Keratinocyte (primary cell): Measurements from ENCODE around the gene FAM124A.

Source experiments
- EZH2 ChIP-seq: IDR thresholded peaks from one replicate; pipeline ENCODE4 v1.6.1; 2012; ENCODE audit warnings: inconsistent platforms, mild to moderate bottlenecking, low read length, moderate library complexity
- TF ChIP-seq, protein P1 (sequence below), 3 experiments: IDR thresholded peaks in 1 of 3; conservative IDR thresholded peaks in 1 of 3; optimal IDR thresholded peaks in 1 of 3; 2 replicates in 2 of 3; 3 replicates in 1 of 3; pipeline versions ENCODE3 to v1.5.1; 2011; ENCODE audit warnings: low read length in 3 of 3, mild to moderate bottlenecking in 3 of 3, moderate library complexity in 2 of 3, control low read depth in 1 of 3, inconsistent platforms in 1 of 3; ENCODE audit not compliant: insufficient read depth in 2 of 3; ENCODE audit errors: extremely low read depth in 1 of 3

DNA sequence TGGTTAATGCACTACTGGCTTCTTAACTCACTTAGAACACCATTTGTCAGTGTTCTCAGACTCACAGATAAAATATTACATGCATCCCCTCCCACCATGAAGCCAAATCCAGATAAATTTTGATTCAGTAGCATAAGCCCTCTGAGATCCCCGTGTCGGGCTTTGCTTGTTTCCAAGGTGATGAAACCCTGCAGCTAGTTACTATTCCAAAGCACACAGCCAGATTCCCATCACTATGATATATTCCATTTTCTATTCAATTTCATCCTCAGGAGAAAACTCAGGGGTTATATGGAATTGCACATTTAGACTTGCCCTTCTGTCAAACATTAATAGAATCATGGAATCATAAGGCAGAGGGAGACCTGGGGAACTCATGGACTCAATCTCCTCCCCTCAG lies 9.4 kb upstream of the FAM124A start:
- TF ChIP-seq, protein P1, sequence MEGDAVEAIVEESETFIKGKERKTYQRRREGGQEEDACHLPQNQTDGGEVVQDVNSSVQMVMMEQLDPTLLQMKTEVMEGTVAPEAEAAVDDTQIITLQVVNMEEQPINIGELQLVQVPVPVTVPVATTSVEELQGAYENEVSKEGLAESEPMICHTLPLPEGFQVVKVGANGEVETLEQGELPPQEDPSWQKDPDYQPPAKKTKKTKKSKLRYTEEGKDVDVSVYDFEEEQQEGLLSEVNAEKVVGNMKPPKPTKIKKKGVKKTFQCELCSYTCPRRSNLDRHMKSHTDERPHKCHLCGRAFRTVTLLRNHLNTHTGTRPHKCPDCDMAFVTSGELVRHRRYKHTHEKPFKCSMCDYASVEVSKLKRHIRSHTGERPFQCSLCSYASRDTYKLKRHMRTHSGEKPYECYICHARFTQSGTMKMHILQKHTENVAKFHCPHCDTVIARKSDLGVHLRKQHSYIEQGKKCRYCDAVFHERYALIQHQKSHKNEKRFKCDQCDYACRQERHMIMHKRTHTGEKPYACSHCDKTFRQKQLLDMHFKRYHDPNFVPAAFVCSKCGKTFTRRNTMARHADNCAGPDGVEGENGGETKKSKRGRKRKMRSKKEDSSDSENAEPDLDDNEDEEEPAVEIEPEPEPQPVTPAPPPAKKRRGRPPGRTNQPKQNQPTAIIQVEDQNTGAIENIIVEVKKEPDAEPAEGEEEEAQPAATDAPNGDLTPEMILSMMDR (optimal IDR thresholded peaks at IDR 0.05 in 1 of 3, IDR thresholded peaks at IDR 0.05 in 1 of 3, conservative IDR thresholded peaks at IDR 0.05 in 1 of 3; ENCODE audit: extremely low read depth in 1 of 3, insufficient read depth in 2 of 3, low read length in 3 of 3) = no peak
- TF ChIP-seq EZH2 = no peak
